Measurements from ENCODE around the gene RHOF. TPM values are rescaled to one million over a fixed set of nuclear protein-coding genes. Genes with fewer than 3 reads are reported as not detected.

The RHOF gene
- total RNA-seq, 1 experiment from 2014 or later = 116 TPM

DNA sequence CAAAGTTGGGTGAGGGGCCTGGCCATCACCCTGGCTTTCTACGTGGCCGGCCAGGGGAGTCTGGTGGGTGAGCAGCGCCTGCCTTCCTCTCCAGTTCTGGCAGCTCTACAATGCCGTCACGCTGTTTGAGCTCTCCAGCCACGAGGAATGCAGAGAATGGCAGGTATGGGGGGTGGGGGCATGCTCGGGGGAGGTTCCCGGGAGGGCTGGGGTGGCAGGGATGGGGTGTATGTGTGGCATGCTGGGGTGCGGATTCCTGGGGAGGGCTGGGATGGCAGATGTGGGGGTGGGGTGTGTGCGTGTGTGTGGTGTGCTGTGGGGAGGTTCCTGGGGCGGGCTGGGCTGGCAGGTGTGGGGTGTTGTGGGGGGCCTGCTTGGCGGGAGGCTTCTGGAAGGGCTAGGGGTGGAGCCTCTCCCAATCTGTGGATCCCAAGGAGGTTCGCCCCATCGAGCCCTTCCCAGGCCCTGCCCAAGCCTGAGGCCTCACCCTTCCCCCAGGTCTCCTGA, 18.5 kb downstream of the RHOF start (continued):
- no peak for TF ChIP-seq ZNF274 (IDR thresholded peaks at IDR 0.05; ENCODE audit: low read depth, low read length)

DNA sequence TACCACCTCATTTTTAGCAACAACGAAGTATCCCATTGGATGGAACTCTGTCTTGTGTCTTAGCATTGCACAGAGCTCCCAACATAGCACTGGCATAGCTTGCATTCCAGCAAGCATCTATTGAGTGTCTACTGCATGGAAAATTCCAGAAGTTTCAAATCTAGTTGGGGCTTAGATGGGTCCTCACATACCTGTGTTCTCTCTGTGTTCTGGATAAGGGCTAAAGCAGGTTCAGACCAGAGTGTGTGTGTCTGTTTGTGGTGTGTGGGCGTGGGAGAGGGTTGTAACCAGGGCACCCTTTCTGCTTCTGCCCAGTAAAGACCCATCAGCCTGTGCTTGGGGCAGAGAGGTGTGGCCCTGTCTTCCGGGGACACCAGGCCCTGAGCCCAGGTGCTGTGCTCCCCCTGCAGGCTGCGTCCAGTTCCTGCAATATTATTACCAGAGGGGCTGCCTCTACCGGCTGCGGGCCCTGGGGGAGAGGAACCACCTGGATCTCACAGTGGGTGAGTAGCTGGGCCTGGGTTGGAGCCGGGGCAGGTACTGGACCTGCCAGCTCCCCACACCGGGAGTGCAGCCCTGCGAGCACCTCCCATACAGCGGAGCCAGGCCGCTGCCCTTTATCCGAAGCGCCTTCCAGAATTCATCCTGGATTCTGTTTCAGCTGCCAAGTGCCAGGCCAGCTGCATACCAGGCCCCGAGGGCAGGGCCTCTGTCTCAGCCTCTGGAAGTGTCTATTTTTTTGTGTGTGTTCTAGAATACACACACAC, 20.3 kb downstream of the RHOF start:
- no peaks in the 10 kb centered on the region for H3K27me3 ChIP-seq (ENCODE audit: insufficient read depth, low read length)
- no peaks in the 10 kb centered on the region for H3K36me3 ChIP-seq (ENCODE audit: control insufficient read depth in 1 of 2, insufficient read depth in 2 of 2, low read length in 2 of 2)
- ATAC-seq = peak; percentile 81
- H3K9me2 ChIP-seq (ENCODE audit: insufficient read depth) = no peaks in the 10 kb centered on the region
- no peak overlapping the region for H3K9ac ChIP-seq (ENCODE audit: low read length)
- no peaks in the 10 kb centered on the region for H3K79me2 ChIP-seq (ENCODE audit: insufficient read depth, low read length)
- DNase-seq (ENCODE audit: low read depth, low spot score) = peak; percentile 64
- H3K4me2 ChIP-seq (ENCODE audit: low read length) = peak overlapping the region; percentile 40
- no peak overlapping the region for H2AFZ ChIP-seq (ENCODE audit: low read depth, low read length, poor library complexity, severe bottlenecking)
- H3K4me3 ChIP-seq (replicated peaks in 1 of 2; ENCODE audit: low read depth in 1 of 2, low read length in 2 of 2) = no peak overlapping the region
- ChIA-PET POLR2A (interaction anchor here (0.7 kb wide), 1 partner anchor 21 kb away, joined by 3 read pairs; the partner anchor contains the start of gene RHOF), CTCF (interaction anchor here (0.7 to 2.3 kb wide), 10 partner anchors 9 to 221 kb away, joined by 3 to 29 read pairs (median 4); partner anchors contain the start of gene RHOF), RAD21 (ENCODE audit: low non-redundant PET in 1 of 2, low total read pairs in 2 of 2, uncharacterized antibody in 2 of 2, unreplicated experiment in 2 of 2) (interaction anchor here (0.5 to 1.2 kb wide), 4 partner anchors 21 to 221 kb away, joined by 3 to 4 read pairs (median 3); no protein-coding TSS in a partner anchor)
- no peaks in the 10 kb centered on the region for H3K9me3 ChIP-seq (ENCODE audit: control insufficient read depth in 1 of 2, insufficient read depth in 1 of 2, low read depth in 1 of 2, low read length in 2 of 2)
- no TSS peak for BruUV-seq (replicated peaks)
- H3K4me1 ChIP-seq (ENCODE audit: control insufficient read depth in 1 of 2, insufficient read depth in 2 of 2, low read length in 2 of 2) = peaks cover 20 to 49% of the 10 kb centered on the region in 2 experiments
- H4K20me1 ChIP-seq (ENCODE audit: insufficient read depth) = no peaks in the 10 kb centered on the region
- intact Hi-C loops (cut with micrococcal nuclease) = loop anchor here (1.0 kb wide), 2 partner anchors 76 to 221 kb away; no protein-coding TSS in a partner anchor
- peak overlapping the region; percentile 49 for H3K27ac ChIP-seq (ENCODE audit: low read depth, low read length)
- TF ChIP-seq, protein P1, sequence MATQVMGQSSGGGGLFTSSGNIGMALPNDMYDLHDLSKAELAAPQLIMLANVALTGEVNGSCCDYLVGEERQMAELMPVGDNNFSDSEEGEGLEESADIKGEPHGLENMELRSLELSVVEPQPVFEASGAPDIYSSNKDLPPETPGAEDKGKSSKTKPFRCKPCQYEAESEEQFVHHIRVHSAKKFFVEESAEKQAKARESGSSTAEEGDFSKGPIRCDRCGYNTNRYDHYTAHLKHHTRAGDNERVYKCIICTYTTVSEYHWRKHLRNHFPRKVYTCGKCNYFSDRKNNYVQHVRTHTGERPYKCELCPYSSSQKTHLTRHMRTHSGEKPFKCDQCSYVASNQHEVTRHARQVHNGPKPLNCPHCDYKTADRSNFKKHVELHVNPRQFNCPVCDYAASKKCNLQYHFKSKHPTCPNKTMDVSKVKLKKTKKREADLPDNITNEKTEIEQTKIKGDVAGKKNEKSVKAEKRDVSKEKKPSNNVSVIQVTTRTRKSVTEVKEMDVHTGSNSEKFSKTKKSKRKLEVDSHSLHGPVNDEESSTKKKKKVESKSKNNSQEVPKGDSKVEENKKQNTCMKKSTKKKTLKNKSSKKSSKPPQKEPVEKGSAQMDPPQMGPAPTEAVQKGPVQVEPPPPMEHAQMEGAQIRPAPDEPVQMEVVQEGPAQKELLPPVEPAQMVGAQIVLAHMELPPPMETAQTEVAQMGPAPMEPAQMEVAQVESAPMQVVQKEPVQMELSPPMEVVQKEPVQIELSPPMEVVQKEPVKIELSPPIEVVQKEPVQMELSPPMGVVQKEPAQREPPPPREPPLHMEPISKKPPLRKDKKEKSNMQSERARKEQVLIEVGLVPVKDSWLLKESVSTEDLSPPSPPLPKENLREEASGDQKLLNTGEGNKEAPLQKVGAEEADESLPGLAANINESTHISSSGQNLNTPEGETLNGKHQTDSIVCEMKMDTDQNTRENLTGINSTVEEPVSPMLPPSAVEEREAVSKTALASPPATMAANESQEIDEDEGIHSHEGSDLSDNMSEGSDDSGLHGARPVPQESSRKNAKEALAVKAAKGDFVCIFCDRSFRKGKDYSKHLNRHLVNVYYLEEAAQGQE (IDR thresholded peaks at IDR 0.05; ENCODE audit: low read depth) = no peak
- TF ChIP-seq EZH2 (IDR thresholded peaks at IDR 0.05) = no peak
- TF ChIP-seq EGR1 (IDR thresholded peaks at IDR 0.05; ENCODE audit: low read depth) = no peak
- TF ChIP-seq, protein P2, sequence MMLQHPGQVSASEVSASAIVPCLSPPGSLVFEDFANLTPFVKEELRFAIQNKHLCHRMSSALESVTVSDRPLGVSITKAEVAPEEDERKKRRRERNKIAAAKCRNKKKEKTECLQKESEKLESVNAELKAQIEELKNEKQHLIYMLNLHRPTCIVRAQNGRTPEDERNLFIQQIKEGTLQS (IDR thresholded peaks at IDR 0.05) = no peak
- no peak for TF ChIP-seq JUND (IDR thresholded peaks at IDR 0.05)
- TF ChIP-seq ELF1 (IDR thresholded peaks at IDR 0.05; ENCODE audit: borderline replicate concordance, low read depth) = no peak
- no peak for TF ChIP-seq FOSL1 (IDR thresholded peaks at IDR 0.05; ENCODE audit: low read depth)
- TF ChIP-seq SP1 (IDR thresholded peaks at IDR 0.05; ENCODE audit: low read depth) = no peak
- no peak for TF ChIP-seq SRF (IDR thresholded peaks at IDR 0.05; ENCODE audit: low read depth)
- no peak for TF ChIP-seq POLR2AphosphoS5 (IDR thresholded peaks at IDR 0.05; ENCODE audit: low read depth, low read length)
- no peak for TF ChIP-seq CEBPB (IDR thresholded peaks at IDR 0.05; ENCODE audit: low read depth)
- no peak for TF ChIP-seq ZNF274 (IDR thresholded peaks at IDR 0.05; ENCODE audit: low read depth, low read length)
- TF ChIP-seq POLR2A (IDR thresholded peaks at IDR 0.05; ENCODE audit: borderline replicate concordance, extremely low read depth, insufficient read depth, insufficient read length) = no peak
- no peak for TF ChIP-seq ZFX (IDR thresholded peaks at IDR 0.05)
- TF ChIP-seq EZH2phosphoT487 (IDR thresholded peaks at IDR 0.05; ENCODE audit: borderline replicate concordance) = no peak
- peak; percentile 59 for TF ChIP-seq YY1 (IDR thresholded peaks at IDR 0.05; ENCODE audit: extremely low read depth, insufficient replicate concordance, low read depth, low read length)
- TF ChIP-seq, protein P3, sequence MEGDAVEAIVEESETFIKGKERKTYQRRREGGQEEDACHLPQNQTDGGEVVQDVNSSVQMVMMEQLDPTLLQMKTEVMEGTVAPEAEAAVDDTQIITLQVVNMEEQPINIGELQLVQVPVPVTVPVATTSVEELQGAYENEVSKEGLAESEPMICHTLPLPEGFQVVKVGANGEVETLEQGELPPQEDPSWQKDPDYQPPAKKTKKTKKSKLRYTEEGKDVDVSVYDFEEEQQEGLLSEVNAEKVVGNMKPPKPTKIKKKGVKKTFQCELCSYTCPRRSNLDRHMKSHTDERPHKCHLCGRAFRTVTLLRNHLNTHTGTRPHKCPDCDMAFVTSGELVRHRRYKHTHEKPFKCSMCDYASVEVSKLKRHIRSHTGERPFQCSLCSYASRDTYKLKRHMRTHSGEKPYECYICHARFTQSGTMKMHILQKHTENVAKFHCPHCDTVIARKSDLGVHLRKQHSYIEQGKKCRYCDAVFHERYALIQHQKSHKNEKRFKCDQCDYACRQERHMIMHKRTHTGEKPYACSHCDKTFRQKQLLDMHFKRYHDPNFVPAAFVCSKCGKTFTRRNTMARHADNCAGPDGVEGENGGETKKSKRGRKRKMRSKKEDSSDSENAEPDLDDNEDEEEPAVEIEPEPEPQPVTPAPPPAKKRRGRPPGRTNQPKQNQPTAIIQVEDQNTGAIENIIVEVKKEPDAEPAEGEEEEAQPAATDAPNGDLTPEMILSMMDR (IDR thresholded peaks at IDR 0.05 in 2 of 3, conservative IDR thresholded peaks at IDR 0.05 in 1 of 3; ENCODE audit: borderline replicate concordance in 1 of 3, insufficient read depth in 1 of 3, low read depth in 2 of 3, low read length in 2 of 3) = peak; percentile 88 to 95 (median 90)
- no peak for TF ChIP-seq SIN3A (IDR thresholded peaks at IDR 0.05; ENCODE audit: low read depth)
- TF ChIP-seq RAD21 (IDR thresholded peaks at IDR 0.05; ENCODE audit: low read depth) = peak; percentile 99

All from HCT116 (cell line).